Osteocyte (in vitro differentiated cells): ENCODE measurements around the gene CCDC148. TPM values are rescaled to one million over a fixed set of nuclear protein-coding genes. Genes with fewer than 3 reads are reported as not detected.

Experiments
- DNase-seq: peaks from one replicate; pipeline ENCODE4 v3.0.0; 2021; ENCODE audit warnings: mixed read lengths; ENCODE audit not compliant: unreplicated experiment; ENCODE audit errors: extremely low spot score
- H3K27ac Mint-ChIP-seq: one replicate; pipeline ENCODE4 v1.8.0; 2021; ENCODE audit warnings: mild to moderate bottlenecking, mixed read lengths; ENCODE audit not compliant: unreplicated experiment
- H3K27me3 Mint-ChIP-seq: one replicate; pipeline ENCODE4 v1.8.0; 2021; ENCODE audit warnings: mixed read lengths; ENCODE audit not compliant: unreplicated experiment
- H3K36me3 Mint-ChIP-seq: one replicate; pipeline ENCODE4 v1.8.0; 2021; ENCODE audit warnings: mixed read lengths; ENCODE audit not compliant: unreplicated experiment
- H3K4me1 Mint-ChIP-seq: one replicate; pipeline ENCODE4 v1.8.0; 2021; ENCODE audit warnings: mixed read lengths; ENCODE audit not compliant: unreplicated experiment
- H3K4me3 Mint-ChIP-seq: one replicate; pipeline ENCODE4 v1.8.0; 2021; ENCODE audit warnings: mild to moderate bottlenecking, moderate library complexity, mixed read lengths; ENCODE audit not compliant: unreplicated experiment
- H3K9me3 Mint-ChIP-seq: one replicate; pipeline ENCODE4 v1.8.0; 2021; ENCODE audit warnings: mixed read lengths; ENCODE audit not compliant: unreplicated experiment
- total RNA-seq: library from RNA; stranded (reverse); gene quantifications from 2 replicates; pipeline ENCODE4 v1.2.1, GENCODE V29; 2021
- TF ChIP-seq, protein P1 (sequence below): fragments of 200-600 bp; sonication (generic); IDR thresholded peaks from 2 replicates; pipeline ENCODE4 v1.5.0; 2021; ENCODE audit warnings: antibody characterized with exemption, mild to moderate bottlenecking, moderate library complexity

Gene CCDC148
- total RNA-seq, 1 donor from 2014 or later: 2.8 TPM

DNA sequence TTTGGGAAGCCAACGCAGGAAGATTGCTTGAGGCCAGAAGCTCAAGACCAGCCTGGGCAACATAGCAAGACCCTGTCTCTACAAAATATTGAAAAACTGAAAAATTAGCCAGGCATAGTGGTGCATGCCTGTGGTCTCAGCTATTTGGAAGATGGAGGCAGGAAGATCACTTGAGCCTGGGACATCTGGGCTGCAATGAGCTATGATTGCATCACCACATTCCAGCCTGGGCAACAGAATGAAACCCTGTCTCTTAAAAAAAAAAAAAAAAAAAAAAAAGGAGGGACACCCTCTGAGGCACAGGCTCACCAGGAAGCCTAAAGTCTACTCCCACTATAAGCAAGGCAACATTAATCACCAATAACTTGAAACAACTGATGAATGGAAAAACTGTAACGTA is 151.1 kb downstream of the CCDC148 start:
- peaks cover 3% of the 10 kb centered on the region for H3K9me3 Mint-ChIP-seq
- TF ChIP-seq, protein P1, sequence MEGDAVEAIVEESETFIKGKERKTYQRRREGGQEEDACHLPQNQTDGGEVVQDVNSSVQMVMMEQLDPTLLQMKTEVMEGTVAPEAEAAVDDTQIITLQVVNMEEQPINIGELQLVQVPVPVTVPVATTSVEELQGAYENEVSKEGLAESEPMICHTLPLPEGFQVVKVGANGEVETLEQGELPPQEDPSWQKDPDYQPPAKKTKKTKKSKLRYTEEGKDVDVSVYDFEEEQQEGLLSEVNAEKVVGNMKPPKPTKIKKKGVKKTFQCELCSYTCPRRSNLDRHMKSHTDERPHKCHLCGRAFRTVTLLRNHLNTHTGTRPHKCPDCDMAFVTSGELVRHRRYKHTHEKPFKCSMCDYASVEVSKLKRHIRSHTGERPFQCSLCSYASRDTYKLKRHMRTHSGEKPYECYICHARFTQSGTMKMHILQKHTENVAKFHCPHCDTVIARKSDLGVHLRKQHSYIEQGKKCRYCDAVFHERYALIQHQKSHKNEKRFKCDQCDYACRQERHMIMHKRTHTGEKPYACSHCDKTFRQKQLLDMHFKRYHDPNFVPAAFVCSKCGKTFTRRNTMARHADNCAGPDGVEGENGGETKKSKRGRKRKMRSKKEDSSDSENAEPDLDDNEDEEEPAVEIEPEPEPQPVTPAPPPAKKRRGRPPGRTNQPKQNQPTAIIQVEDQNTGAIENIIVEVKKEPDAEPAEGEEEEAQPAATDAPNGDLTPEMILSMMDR: no peak
- no peaks in the 10 kb centered on the region for H3K36me3 Mint-ChIP-seq
- H3K4me1 Mint-ChIP-seq: peaks cover 9% of the 10 kb centered on the region
- no peaks in the 10 kb centered on the region for H3K27me3 Mint-ChIP-seq
- no peak overlapping the region for H3K4me3 Mint-ChIP-seq
- H3K27ac Mint-ChIP-seq: no peak overlapping the region
- DNase-seq: no peak

GRCh38 chr2:158300394-158300793 is 156.2 kb downstream of the CCDC148 start:
- H3K36me3 Mint-ChIP-seq: peaks cover 2% of the 10 kb centered on the region
- H3K4me3 Mint-ChIP-seq: no peak overlapping the region
- peaks cover 9% of the 10 kb centered on the region for H3K4me1 Mint-ChIP-seq
- H3K27ac Mint-ChIP-seq: no peak overlapping the region
- H3K9me3 Mint-ChIP-seq: peaks cover 15% of the 10 kb centered on the region
- H3K27me3 Mint-ChIP-seq: no peaks in the 10 kb centered on the region
- TF ChIP-seq, protein P1: no peak
- DNase-seq: no peak

DNA sequence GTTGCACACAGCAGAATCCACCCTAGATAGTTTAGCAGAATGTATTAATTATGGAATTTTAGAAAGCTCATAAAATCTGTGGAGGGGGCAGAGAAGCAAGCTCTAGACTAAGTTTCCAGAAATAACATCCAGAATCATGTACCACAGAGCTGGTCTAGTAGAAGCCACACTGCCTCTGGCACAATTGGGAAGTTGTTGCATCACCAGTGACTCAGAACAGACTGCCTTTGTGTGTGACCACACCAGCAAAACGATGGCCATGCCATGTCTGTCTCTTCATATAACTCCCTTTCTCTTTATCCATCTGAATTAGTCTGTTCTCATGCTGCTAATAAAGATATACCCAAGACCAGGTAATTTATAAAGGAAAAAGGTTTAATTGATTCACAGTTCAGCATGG is 158.9 kb downstream of the CCDC148 start:
- H3K4me3 Mint-ChIP-seq: no peak overlapping the region
- peaks cover 2% of the 10 kb centered on the region for H3K36me3 Mint-ChIP-seq
- TF ChIP-seq, protein P1: no peak
- H3K27ac Mint-ChIP-seq: no peak overlapping the region
- no peaks in the 10 kb centered on the region for H3K27me3 Mint-ChIP-seq
- DNase-seq: no peak
- H3K4me1 Mint-ChIP-seq: peaks cover under 1% of the 10 kb centered on the region
- H3K9me3 Mint-ChIP-seq: peaks cover 15% of the 10 kb centered on the region

- no peak overlapping the region for H3K4me3 Mint-ChIP-seq
- H3K9me3 Mint-ChIP-seq: peaks cover 15% of the 10 kb centered on the region
- H3K27me3 Mint-ChIP-seq: no peaks in the 10 kb centered on the region
- no peak overlapping the region for H3K27ac Mint-ChIP-seq
- peaks cover 2% of the 10 kb centered on the region for H3K36me3 Mint-ChIP-seq
- peaks cover 6% of the 10 kb centered on the region for H3K4me1 Mint-ChIP-seq
- no peak for DNase-seq
- TF ChIP-seq, protein P1: no peak
These were observed 159.4 kb downstream of the CCDC148 start for GRCh38 chr2:158297120-158297519.

- Mint-ChIP-seq H3K27me3 (no peaks in the 10 kb centered on the region), H3K4me3 (no peak overlapping the region), H3K36me3 (peaks cover 2% of the 10 kb centered on the region), H3K4me1 (peaks cover 16% of the 10 kb centered on the region), H3K27ac (no peak overlapping the region), H3K9me3 (peaks cover 9% of the 10 kb centered on the region)
- TF ChIP-seq, protein P1: no peak
- no peak for DNase-seq
These were observed 162.8 kb downstream of the CCDC148 start for GRCh38 chr2:158293722-158294121.
